A549 treated with GW870086 at 1 μM for 4 hours (cell line): ENCODE results near the gene P3H2. TPM values are rescaled to one million over a fixed set of nuclear protein-coding genes. Genes with fewer than 3 reads are reported as not detected.

Experiments used
- total RNA-seq: library from RNA; stranded (reverse); fragments of 200-300 nt; extraction: Qiagen RNA extraction; gene quantifications from 5 replicates; pipeline ENCODE4 v1.2.3, GENCODE V29; 2022; ENCODE audit warnings: low read depth

P3H2 gene
- total RNA-seq = 24.9 to 37.4 TPM (median 31.8 TPM) in 5 replicates

GRCh38 chr3:190120269-190121060, at the start of gene P3H2:
Gene P3H2 (minus strand): TSS chr3:190120897. CDS start chr3:190120731, 166 bp downstream.

Other genes with a start within 250 kb of the P3H2 start
- 18.5 to 23.3 TPM (median 21.3 TPM) in 5 replicates for gene CLDN1, start 201.5 kb upstream of the P3H2 start, total RNA-seq